HepG2 (cell line): ENCODE data around the gene XRCC5. TPM values are rescaled to one million over a fixed set of nuclear protein-coding genes. Genes with fewer than 3 reads are reported as not detected.

ENCODE experiments used
- CEBPB ChIP-seq: IDR thresholded peaks from 2 replicates; pipeline ENCODE4 v1.6.1; 2011; ENCODE audit warnings: low read depth, low read length, improper control_type of control experiment, borderline replicate concordance
- ETV5 ChIP-seq: IDR thresholded peaks from 2 replicates; pipeline ENCODE4 v1.6.1; 2018; ENCODE audit warnings: missing biosample characterization, missing genetic modification reagents, inconsistent platforms, borderline replicate concordance
- ETV6 ChIP-seq: sonication (generic); formaldehyde crosslinking; conservative IDR thresholded peaks from 2 replicates; pipeline ENCODE4 v1.4.0; 2020; ENCODE audit warnings: missing genetic modification reagents
- EZH2 ChIP-seq: conservative IDR thresholded peaks from 2 replicates; pipeline ENCODE4 v1.6.1; 2012; ENCODE audit warnings: mild to moderate bottlenecking, low read depth, low read length, moderate library complexity
- GATAD1 ChIP-seq: IDR thresholded peaks from 2 replicates; pipeline ENCODE4 v1.6.1; 2016; ENCODE audit warnings: missing genetic modification reagents, missing compliant biosample characterization
- HNRNPUL1 ChIP-seq: fragments of 200-400 bp; formaldehyde crosslinking; IDR thresholded peaks from 2 replicates; pipeline ENCODE4 v1.6.1; 2017; ENCODE audit warnings: low read depth, mild to moderate bottlenecking, low read length, moderate library complexity
- PRPF4 ChIP-seq: fragments of 200-400 bp; formaldehyde crosslinking; IDR thresholded peaks from 2 replicates; pipeline ENCODE4 v1.6.1; 2016; ENCODE audit warnings: low read length, low read depth; ENCODE audit not compliant: poor library complexity, severe bottlenecking
- SMAD9 ChIP-seq: sonication (generic); formaldehyde crosslinking; IDR thresholded peaks from 2 replicates; pipeline ENCODE4 v1.5.1; 2020; ENCODE audit warnings: mild to moderate bottlenecking, missing genetic modification reagents
- TBL1XR1 ChIP-seq: fragments of 150-350 bp; IDR thresholded peaks from 2 replicates; pipeline ENCODE4 v1.6.1; 2014; ENCODE audit warnings: borderline replicate concordance, low read length; ENCODE audit not compliant: partially characterized antibody
- TBX3 ChIP-seq: fragments of 450-650 bp; IDR thresholded peaks from 2 replicates; pipeline ENCODE4 v1.6.1; 2017; ENCODE audit warnings: antibody characterized with exemption, mild to moderate bottlenecking, inconsistent platforms, borderline replicate concordance
- ZFP36 ChIP-seq: fragments of 150-350 bp; IDR thresholded peaks from 2 replicates; pipeline ENCODE4 v1.6.1; 2018; ENCODE audit warnings: borderline replicate concordance, low read length, low read depth; ENCODE audit not compliant: partially characterized antibody
- ZNF329 ChIP-seq: sonication (generic); formaldehyde crosslinking; IDR thresholded peaks from 2 replicates; pipeline ENCODE4 v1.9.0; 2021; ENCODE audit warnings: low read depth, mild to moderate bottlenecking, missing genetic modification reagents
- ZNF547 ChIP-seq: sonication (generic); formaldehyde crosslinking; IDR thresholded peaks from 2 replicates; pipeline ENCODE4 v1.5.1; 2020; ENCODE audit warnings: mild to moderate bottlenecking, missing genetic modification reagents
- ZNF816 ChIP-seq: sonication (generic); formaldehyde crosslinking; IDR thresholded peaks from 2 replicates; pipeline ENCODE4 v1.8.0; 2022; ENCODE audit warnings: missing genetic modification reagents, mild to moderate bottlenecking, borderline replicate concordance
- polyA plus RNA-seq, 8 experiments: library from polyadenylated mRNA; depleted of rRNA in 3 of 8; stranded (reverse) in 7 of 8; unstranded in 1 of 8; fragments of >200 nt; fragmentation: Illumina TruSeq in 4 of 8; extraction: Trizol in 4 of 8; gene quantifications; 2 replicates each; pipeline versions ENCODE4 v1.2.1 to v1.2.3, GENCODE V29; 2011 to 2016; ENCODE audit warnings: low read depth in 4 of 8, missing spikeins in 1 of 8, mixed read lengths in 1 of 8; ENCODE audit not compliant: insufficient read depth in 1 of 8
- total RNA-seq, 5 experiments: library from RNA; depleted of rRNA; stranded (reverse); fragments of >200 nt; fragmentation: Illumina TruSeq; extraction: Trizol; gene quantifications; 2 replicates each; pipeline ENCODE4 v1.2.3, GENCODE V29; 2016; ENCODE audit warnings: low read depth in 1 of 5
- TF ChIP-seq, protein P1 (sequence below): IDR thresholded peaks from 2 replicates; pipeline ENCODE4 v1.6.1; 2016; ENCODE audit warnings: low read depth, borderline replicate concordance
- TF ChIP-seq, protein P2 (sequence below): sonication (generic); formaldehyde crosslinking; IDR thresholded peaks from 2 replicates; pipeline ENCODE4 v1.8.0; 2023; ENCODE audit warnings: mild to moderate bottlenecking, missing genetic modification reagents
- TF ChIP-seq, protein P3 (sequence below): sonication (generic); formaldehyde crosslinking; IDR thresholded peaks from 2 replicates; pipeline ENCODE4 v1.5.0; 2020; ENCODE audit warnings: missing genetic modification reagents
- TF ChIP-seq, protein P4 (sequence below): IDR thresholded peaks from 2 replicates; pipeline ENCODE4 v1.6.1; 2016
- TF ChIP-seq, protein P5 (sequence below): sonication (generic); formaldehyde crosslinking; IDR thresholded peaks from 2 replicates; pipeline ENCODE4 v1.4.0; 2020; ENCODE audit warnings: missing genetic modification reagents

Gene XRCC5
- total and polyA plus RNA-seq, 2 of the 13 experiments (the other 11 are each of a cell fraction or from before 2014, with no cell fraction given): 264 to 454 TPM

DNA sequence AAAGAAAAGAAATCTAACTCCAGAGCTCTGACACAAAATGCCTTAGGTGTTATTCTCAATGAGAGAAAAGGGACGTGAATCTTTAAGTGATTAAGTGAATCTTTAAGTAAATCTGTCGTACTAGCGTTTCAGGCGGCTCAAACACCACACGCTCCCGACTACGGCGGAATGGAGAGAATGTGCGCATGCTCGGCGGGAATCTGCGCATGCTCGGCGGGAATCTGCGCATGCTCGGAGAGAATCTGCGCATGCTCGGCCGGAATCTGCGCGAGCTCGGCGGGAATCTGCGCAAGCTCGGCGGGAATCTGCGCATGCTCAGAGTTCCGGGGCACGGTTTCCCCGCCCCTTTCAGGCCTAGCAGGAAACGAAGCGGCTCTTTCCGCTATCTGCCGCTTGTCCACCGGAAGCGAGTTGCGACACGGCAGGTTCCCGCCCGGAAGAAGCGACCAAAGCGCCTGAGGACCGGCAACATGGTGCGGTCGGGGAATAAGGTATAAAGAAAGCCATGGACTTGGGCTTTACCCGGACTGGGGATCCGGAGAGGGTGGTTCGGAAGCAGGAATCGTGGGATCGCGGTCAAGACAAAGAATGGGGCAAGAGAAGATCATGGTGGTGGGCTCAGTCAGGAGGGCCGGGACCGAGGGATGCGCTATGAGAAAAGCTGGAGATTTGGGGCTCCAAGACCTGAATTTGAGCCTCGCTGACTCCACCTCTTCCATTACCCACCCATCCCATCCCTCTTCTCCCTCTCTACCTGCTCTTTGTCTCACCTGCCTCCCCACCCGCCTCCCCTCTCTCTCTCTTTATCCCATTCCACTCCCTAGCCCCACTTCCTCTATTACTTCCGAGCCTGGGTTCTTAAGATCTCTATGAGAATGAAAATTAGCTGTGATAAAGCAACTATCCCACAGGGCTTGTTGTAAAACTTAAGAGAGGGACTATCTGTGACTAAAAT is at the start of gene XRCC5 (continued):
- peak; percentile 96 for TF ChIP-seq ZNF547 (CRISPR knock-in tag)
- no peak for TF ChIP-seq TBX3
- TF ChIP-seq EZH2: no peak
- TF ChIP-seq SMAD9 (CRISPR knock-in tag): peak; percentile 78
- TF ChIP-seq TBL1XR1: peak; percentile 77
- TF ChIP-seq ETV5 (CRISPR knock-in tag): peak; percentile 99
- TF ChIP-seq, protein P1, sequence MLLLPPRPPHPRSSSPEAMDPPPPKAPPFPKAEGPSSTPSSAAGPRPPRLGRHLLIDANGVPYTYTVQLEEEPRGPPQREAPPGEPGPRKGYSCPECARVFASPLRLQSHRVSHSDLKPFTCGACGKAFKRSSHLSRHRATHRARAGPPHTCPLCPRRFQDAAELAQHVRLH (CRISPR knock-in tag): peak; percentile 95; the same call in 1 of the 2 replicates
- TF ChIP-seq GATAD1 (CRISPR knock-in tag): peak; percentile 98
- TF ChIP-seq, protein P2, sequence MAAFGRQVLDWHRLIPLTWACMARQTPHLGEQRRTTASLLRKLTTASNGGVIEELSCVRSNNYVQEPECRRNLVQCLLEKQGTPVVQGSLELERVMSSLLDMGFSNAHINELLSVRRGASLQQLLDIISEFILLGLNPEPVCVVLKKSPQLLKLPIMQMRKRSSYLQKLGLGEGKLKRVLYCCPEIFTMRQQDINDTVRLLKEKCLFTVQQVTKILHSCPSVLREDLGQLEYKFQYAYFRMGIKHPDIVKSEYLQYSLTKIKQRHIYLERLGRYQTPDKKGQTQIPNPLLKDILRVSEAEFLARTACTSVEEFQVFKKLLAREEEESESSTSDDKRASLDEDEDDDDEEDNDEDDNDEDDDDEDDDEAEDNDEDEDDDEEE (CRISPR knock-in tag): peak; percentile 92; the same call in 1 of the 2 replicates
- TF ChIP-seq ETV6: peak; percentile 100
- 0 out of 2 replicates have a peak, but pooled peaks have one; percentile 53 for TF ChIP-seq ZNF329
- TF ChIP-seq PRPF4: no peak
- TF ChIP-seq, protein P3, sequence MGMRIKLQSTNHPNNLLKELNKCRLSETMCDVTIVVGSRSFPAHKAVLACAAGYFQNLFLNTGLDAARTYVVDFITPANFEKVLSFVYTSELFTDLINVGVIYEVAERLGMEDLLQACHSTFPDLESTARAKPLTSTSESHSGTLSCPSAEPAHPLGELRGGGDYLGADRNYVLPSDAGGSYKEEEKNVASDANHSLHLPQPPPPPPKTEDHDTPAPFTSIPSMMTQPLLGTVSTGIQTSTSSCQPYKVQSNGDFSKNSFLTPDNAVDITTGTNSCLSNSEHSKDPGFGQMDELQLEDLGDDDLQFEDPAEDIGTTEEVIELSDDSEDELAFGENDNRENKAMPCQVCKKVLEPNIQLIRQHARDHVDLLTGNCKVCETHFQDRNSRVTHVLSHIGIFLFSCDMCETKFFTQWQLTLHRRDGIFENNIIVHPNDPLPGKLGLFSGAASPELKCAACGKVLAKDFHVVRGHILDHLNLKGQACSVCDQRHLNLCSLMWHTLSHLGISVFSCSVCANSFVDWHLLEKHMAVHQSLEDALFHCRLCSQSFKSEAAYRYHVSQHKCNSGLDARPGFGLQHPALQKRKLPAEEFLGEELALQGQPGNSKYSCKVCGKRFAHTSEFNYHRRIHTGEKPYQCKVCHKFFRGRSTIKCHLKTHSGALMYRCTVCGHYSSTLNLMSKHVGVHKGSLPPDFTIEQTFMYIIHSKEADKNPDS (CRISPR knock-in tag): peak; percentile 87
- TF ChIP-seq, protein P4, sequence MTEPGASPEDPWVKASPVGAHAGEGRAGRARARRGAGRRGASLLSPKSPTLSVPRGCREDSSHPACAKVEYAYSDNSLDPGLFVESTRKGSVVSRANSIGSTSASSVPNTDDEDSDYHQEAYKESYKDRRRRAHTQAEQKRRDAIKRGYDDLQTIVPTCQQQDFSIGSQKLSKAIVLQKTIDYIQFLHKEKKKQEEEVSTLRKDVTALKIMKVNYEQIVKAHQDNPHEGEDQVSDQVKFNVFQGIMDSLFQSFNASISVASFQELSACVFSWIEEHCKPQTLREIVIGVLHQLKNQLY (CRISPR knock-in tag): no peak
- TF ChIP-seq ZNF816: peak; percentile 73
- TF ChIP-seq HNRNPUL1: no peak
- TF ChIP-seq, protein P5, sequence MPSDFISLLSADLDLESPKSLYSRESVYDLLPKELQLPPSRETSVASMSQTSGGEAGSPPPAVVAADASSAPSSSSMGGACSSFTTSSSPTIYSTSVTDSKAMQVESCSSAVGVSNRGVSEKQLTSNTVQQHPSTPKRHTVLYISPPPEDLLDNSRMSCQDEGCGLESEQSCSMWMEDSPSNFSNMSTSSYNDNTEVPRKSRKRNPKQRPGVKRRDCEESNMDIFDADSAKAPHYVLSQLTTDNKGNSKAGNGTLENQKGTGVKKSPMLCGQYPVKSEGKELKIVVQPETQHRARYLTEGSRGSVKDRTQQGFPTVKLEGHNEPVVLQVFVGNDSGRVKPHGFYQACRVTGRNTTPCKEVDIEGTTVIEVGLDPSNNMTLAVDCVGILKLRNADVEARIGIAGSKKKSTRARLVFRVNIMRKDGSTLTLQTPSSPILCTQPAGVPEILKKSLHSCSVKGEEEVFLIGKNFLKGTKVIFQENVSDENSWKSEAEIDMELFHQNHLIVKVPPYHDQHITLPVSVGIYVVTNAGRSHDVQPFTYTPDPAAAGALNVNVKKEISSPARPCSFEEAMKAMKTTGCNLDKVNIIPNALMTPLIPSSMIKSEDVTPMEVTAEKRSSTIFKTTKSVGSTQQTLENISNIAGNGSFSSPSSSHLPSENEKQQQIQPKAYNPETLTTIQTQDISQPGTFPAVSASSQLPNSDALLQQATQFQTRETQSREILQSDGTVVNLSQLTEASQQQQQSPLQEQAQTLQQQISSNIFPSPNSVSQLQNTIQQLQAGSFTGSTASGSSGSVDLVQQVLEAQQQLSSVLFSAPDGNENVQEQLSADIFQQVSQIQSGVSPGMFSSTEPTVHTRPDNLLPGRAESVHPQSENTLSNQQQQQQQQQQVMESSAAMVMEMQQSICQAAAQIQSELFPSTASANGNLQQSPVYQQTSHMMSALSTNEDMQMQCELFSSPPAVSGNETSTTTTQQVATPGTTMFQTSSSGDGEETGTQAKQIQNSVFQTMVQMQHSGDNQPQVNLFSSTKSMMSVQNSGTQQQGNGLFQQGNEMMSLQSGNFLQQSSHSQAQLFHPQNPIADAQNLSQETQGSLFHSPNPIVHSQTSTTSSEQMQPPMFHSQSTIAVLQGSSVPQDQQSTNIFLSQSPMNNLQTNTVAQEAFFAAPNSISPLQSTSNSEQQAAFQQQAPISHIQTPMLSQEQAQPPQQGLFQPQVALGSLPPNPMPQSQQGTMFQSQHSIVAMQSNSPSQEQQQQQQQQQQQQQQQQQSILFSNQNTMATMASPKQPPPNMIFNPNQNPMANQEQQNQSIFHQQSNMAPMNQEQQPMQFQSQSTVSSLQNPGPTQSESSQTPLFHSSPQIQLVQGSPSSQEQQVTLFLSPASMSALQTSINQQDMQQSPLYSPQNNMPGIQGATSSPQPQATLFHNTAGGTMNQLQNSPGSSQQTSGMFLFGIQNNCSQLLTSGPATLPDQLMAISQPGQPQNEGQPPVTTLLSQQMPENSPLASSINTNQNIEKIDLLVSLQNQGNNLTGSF (CRISPR knock-in tag): peak; percentile 65; the same call in 1 of the 2 replicates
- TF ChIP-seq ZFP36: no peak
- TF ChIP-seq CEBPB: peak; percentile 99
